ENCODE results near the gene CENPB. TPM values are rescaled to one million over a fixed set of nuclear protein-coding genes. Genes with fewer than 3 reads are reported as not detected.

Gene CENPB
- total and polyA plus RNA-seq, 10 of the 15 experiments (the other 5 are each of a cell fraction or from before 2014, with no cell fraction given): 0.16 to 71.2 (median 14.0) TPM

GRCh38 chr20:3749087-3749688, 37.4 kb downstream of the CENPB start:
- ChIA-PET RAD21 (ENCODE audit: unreplicated experiment) (no interaction called here), POLR2A (no interaction called here), SMC1A (ENCODE audit: uncharacterized antibody, unreplicated experiment) (interaction anchor here (0.8 to 1.0 kb wide), 2 partner anchors 18 to 208 kb away, joined by 3 read pairs; partner anchors contain the start of gene ADISSP), CTCF (interaction anchor here (1.0 to 1.5 kb wide), 3 partner anchors 19 to 71 kb away, joined by 3 to 7 read pairs (median 3); partner anchors contain the start of gene ADISSP)
- Histone ChIP-seq H3K27me3 (replicated peaks in 1 of 2; ENCODE audit: control insufficient read depth in 2 of 2, insufficient read depth in 2 of 2, low read length in 1 of 2) (no peaks in the 10 kb centered on the region), H4K20me1 (ENCODE audit: control insufficient read depth, insufficient read depth) (no peaks in the 10 kb centered on the region), H3K27ac (ENCODE audit: control insufficient read depth, insufficient read depth) (no peak overlapping the region), H3K4me2 (ENCODE audit: control insufficient read depth, insufficient read depth) (no peak overlapping the region), H3K9ac (ENCODE audit: control insufficient read depth, insufficient read depth, low read length) (no peak overlapping the region), H2AFZ (ENCODE audit: control insufficient read depth, low read depth, low read length) (no peak overlapping the region), H3K9me3 (replicated peaks; ENCODE audit: control insufficient read depth, insufficient read depth, low read length) (no peaks in the 10 kb centered on the region), H3K36me3 (ENCODE audit: control insufficient read depth in 2 of 2, insufficient read depth in 2 of 2, low read length in 1 of 2) (no peaks in the 10 kb centered on the region), H3K4me1 (ENCODE audit: control insufficient read depth, insufficient read depth, low read length) (no peaks in the 10 kb centered on the region), H3K4me3 (no peak overlapping the region), H3K79me2 (ENCODE audit: control insufficient read depth, insufficient read depth, low read length) (no peaks in the 10 kb centered on the region)
- DNase-seq (ENCODE audit: low read depth, low spot score) (no peak), FAIRE-seq (no peak), ATAC-seq (no peak)
- WGBS (ENCODE audit: insufficient coverage, insufficient replicate concordance, low lambda C conversion rate, missing lambda C conversion rate): 75% methylated on average over 24 of the region's 24 CpGs
- TF ChIP-seq SUZ12 (IDR thresholded peaks at IDR 0.05; ENCODE audit: unreplicated experiment) (no peak), NFYA (IDR thresholded peaks at IDR 0.05; ENCODE audit: borderline replicate concordance, low read depth, low read length) (no peak), BACH1 (IDR thresholded peaks at IDR 0.05; ENCODE audit: borderline replicate concordance) (no peak), CTCF (IDR thresholded peaks at IDR 0.05 in 2 of 3, conservative IDR thresholded peaks at IDR 0.05 in 1 of 3; ENCODE audit: control insufficient read depth in 2 of 3, extremely low read depth in 1 of 3, insufficient read depth in 1 of 3, low read depth in 3 of 3, low read length in 3 of 3) (no peak), EGR1 (IDR thresholded peaks at IDR 0.05; ENCODE audit: borderline replicate concordance in 1 of 2, low read depth in 2 of 2, low read length in 2 of 2) (no peak), STAT3 (IDR thresholded peaks at IDR 0.05; ENCODE audit: low read depth, low read length) (no peak), LARP7 (IDR thresholded peaks at IDR 0.05) (no peak), MEF2B (IDR thresholded peaks at IDR 0.05; ENCODE audit: partially characterized antibody, poor library complexity, severe bottlenecking) (no peak), FOS (IDR thresholded peaks at IDR 0.05; ENCODE audit: borderline replicate concordance, extremely low read depth, insufficient read length) (no peak)
- in situ Hi-C loops (cut with MboI): no loop called here
- BruUV-seq (replicated peaks): no TSS peak
- intact Hi-C loops (cut with micrococcal nuclease; ENCODE audit: unreplicated experiment): loop anchor here (2.0 kb wide), 2 partner anchors 32 to 72 kb away; partner anchors contain the start of gene AP5S1
